Measurements from ENCODE around the gene DBNDD1.
"Not testable (repeated sequence)": the region's sequence is repeated elsewhere in the genome, so short reads cannot be mapped to it uniquely, and the experiment has no call there.

The DBNDD1 gene, protein sequence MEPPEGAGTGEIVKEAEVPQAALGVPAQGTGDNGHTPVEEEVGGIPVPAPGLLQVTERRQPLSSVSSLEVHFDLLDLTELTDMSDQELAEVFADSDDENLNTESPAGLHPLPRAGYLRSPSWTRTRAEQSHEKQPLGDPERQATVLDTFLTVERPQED

DNA sequence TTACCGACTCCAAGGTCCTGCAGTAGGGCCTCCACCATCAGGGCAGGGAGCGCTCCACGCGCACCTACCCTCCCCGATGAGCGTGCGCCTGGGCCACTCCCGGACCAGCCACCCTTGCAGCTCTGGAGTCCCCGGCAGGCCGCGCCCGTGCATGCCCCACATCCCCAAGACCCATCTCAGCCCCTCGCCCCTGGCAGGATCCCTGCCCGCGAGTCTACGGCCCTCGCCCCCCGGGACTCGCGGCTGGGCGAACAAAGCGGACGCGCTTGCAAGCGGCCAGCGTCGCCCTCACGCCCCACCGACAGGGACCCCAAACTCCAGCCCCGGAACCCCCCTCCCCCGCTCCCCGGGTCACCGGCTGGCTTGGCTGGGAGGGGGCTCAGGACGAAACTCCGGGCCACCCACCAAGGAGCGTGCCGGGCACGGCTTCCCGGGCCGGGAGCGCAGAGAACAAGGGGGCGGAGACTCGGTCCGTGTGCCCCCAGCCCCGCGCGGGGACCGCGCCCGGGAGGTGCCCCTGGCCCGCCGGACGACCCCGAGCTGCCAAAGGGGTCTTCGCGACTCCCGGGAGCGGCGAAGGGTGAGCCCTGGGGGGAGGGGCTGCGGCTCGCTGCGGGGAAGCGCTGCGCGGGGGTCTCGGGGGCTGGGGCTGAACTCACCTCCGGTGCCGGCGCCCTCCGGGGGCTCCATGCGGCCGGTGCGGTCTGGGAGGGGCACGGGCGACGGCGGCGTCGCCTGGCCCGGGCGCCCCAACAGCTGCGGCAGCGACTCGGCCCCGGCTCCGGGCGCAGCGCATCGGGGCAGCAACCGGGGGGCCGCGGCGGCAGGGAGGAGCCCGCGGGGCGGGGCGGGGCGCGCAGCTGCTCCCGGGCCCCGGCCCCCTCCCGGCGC lies at the start of gene DBNDD1:
Gene DBNDD1 (minus strand): TSS at position 805 of the 891 bp plus-strand sequence. CDS start 115 bp downstream, at position 690.
- DNase-seq: peak; percentile 18

DNA sequence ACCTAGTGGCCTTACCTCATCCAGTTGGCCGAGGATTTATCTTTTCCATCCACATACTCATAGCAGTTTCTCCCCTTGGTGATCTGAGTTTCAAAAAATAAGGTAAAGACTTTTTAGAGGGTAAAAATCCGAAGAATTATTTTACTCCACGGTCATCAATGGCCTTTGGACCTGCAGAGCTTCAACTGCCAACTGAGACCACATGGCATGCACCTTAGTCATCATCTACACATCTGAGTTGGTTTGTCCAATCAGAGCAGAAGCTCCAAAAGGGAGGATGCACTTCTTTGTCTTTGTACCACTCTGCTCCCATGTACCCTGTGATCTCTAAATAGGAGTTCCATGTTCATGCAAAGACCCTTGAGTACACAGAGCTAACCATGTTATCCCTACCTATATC lies 42.2 kb upstream of the DBNDD1 start:
- DNase-seq: no peak

DNA sequence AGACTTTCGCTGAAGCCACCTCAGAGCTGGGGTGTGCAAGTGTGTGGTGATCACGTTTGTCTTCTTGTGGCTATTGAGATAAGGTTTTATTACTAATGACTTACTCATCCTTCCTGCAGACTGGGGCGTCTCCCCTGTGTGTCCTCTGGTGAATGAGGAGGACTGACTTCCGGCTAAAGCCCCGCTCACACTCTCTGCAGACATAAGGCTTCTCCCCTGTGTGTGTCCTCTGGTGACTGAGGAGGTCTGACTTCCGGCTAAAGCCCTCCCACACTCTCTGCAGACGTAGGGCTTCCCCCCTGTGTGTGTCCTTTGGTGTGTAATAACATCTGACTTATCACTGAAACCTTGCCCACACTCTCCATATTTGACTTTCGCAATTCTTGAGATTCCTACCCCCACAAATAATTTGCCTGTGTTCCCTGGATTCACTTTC lies 38.5 kb upstream of the DBNDD1 start:
- no peak for DNase-seq

DNA sequence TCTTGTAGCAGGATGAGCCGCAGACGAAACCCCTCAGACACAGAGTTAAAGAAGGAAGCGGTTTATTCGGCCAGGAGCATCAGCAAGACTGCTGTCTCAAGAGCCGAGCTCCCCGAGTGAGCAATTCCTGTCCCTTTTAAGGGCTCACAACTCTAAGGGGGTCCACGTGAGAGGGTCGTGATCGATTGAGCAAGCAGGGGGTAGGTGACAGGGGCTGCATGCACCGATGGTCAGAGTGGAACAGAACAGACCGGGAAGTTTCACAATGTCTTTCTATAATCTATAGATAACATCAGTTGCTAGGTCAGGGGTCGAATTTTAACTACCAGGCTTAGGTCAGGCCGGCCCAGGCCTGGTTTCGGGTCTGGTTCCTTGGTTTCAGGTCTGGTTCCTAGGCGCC lies 37.3 kb upstream of the DBNDD1 start:
- DNase-seq: not testable (repeated sequence)

DNA sequence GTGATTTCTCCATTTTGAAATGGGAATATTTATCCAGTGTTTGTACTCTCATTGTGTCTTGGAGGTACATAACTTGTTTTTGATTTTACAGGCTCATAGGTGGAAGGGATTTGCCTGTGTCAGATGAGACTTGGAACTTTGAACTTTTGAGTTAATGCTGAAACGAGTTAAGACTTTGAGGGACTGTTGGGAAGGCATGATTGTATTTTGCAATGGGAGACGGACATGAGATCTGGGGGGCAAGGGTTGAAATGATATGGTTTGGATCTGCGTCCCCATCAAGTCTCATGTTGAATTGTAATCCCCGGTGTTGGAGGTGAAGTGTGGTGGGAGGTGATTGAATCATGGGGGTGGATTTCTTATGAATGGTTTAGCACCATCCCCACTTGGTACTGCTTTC lies 36.1 kb upstream of the DBNDD1 start:
- DNase-seq: no peak

DNA sequence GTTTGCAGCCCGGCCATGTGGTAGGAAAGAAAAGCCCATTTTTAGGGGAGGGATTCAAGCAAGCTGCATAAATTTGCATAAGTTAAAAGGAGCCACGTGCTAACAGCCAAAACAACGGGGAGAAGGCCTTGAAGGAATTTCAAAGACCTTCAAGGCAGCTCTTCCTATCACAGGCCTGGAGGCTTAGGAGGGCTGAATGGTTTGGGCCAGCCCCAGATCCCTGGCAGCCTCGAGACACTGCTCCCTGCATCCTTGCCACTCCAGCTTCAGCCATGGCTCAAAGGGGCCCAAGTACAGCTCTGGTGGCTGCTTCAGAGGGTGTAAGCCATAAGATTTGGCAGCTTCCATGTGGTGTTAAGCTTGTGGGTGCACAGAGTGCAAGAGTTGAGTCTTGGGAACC lies 35.3 kb upstream of the DBNDD1 start:
- no peak for DNase-seq

DNA sequence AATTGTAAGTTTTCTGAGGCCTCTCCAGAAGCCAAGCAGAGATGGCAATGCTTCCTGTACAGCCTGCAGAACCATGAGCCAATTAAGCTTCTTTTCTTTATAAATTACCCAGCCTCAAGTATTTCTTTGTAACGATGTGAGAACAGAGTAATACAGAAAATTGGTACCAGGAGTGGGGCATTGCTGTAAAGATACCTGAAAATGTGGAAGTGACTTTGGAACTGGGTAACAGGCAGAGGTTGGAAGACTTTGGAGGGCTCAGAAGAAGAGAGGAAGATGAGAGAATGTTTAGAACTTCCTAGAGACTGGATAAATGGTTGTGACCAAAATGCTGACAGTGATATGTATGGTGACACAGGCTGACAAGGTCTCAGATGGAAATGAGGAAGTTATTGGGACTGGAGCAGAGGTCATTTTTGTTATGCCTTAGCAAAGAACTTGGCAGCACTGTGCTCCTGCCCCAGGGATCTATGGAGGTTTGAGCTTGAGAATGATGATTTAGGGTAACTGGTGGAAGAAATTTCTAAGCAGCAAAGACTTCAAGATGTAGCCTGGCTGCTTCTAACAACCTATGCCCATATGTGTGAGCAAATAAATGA lies 34.7 kb upstream of the DBNDD1 start:
- no peak for DNase-seq

DNA sequence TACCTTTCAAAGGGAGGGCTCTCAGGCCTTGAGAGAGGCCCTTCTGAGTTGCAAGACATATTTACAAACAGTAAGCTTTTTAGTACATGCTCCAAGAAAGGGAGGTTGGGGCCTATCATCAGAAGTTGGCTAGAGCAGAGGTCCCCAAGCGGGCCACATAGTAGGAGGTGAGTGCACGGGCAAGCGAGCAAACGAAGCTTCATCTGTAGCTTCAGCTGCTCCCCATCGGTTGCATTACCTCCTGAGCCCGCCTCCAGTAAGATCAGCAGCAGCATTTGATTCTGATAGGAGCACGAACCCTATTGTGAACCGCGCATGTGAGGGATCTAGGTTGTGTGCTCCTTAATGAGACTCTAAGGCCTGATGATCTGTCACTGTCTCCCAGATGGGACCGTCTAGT lies 31.7 kb upstream of the DBNDD1 start:
- no peak for DNase-seq

DNA sequence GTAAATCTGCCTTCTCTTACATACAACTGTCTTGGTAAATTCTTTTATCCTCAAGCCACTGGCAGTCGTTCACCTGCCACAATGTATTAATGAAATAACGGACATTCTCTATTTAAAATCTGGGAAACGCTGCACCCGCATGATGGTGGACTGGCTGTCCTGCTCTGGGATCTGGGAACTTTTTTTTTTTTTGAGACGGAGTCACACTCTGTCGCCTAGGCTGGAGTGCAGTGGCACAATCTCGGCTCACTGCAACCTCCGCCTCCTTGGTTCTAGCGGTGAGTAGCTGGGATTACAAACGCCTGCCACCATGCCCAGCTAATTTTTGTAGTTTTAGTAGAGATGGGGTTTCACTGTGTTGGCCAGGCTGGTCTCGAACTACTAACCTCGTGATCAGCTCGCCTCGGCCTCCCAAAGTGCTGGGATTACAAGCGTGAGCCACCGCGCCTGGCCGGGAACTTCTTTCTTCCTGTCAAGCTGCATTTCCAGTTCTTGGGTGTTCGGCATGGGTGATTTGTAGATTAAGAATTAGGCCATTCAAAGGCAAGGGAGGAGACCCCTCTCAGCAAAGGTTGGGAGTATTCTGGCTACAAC lies 29.6 kb upstream of the DBNDD1 start:
- DNase-seq: no peak

DNA sequence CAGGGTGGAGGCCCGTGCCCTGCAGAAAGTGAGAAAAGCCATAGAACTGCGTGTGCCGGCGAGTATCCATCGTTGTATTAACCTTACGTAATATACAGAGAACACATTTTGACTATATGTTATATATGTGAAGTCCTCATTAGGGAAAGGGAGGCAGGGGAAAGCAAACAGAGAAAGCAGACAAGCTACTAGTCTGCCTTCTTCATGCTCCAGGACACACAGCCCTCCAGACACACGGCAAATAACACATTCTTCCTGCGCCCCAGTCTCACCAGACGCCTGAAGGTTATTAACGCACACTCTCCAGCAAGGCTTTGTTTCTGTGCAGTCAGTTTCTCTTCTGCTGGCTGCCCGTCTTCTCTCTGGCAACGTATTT lies 29.1 kb upstream of the DBNDD1 start:
- DNase-seq: no peak

DNA sequence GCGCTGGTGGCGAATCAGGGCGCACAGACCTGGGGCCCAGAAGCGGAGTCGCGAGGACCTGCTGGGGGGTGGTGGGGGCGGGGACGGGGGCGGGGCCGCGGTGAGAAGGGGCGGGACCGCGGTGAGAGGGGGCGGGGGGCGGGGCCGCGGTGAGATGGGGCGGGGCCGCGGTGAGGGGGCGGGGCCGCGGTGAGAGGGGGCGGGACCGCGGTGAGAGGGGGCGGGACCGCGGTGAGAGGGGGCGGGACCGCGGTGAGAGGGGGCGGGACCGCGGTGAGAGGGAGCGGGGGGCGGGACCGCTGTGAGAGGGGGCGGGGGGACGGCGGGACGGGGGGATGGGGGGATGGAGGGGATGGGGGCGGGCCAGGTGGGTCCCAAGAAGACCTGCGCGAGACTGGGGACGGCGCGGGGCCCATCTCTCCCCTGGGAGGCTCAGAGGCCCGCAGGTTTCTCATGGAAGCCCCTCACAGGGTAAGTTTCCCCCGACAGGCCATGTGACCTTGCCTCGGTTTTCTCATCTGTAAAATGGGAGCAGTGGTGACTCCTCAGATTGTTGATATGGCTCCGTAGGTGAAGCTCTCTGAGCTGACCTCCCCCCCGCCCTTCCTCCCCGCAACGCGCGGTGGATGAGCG lies 28.6 kb upstream of the DBNDD1 start:
- DNase-seq: no peak

DNA sequence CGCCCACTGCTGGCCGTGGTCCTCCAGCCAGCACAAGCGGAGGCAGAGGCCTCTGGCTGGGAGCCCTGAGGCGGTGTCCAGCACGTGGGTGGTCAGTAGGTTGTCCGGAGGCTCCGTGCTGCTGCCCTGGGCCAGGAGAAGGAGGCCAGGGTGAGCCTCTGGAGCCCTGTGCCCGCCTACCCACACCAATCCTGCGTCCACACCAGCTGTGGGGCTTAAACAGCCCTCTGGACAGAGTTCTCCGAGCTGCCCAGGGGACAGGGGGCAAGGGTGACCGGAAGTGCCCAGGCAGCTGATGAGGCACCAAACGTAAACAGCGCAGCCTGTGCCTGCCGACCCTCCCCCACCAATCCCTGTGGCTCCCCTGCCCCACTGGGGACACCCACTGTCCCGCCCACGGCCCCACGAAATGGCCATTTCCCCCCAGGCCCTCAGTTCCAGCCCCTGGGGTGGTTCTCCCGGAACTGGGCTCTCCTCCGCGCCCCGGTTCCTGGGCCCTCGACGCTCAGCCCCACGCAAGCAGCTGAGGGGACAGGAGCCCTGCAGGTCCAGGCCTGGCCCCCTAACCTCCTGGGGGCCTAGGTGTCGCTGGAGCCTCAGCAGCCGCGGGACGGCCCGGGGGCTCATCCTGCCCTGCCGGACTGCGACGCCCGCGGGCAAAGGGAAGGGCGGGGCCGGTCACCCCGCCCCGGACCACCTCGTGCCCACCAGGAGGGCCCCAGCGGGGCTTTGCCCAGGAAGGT lies 27.9 kb upstream of the DBNDD1 start:
- peak; percentile 7 for DNase-seq

DNA sequence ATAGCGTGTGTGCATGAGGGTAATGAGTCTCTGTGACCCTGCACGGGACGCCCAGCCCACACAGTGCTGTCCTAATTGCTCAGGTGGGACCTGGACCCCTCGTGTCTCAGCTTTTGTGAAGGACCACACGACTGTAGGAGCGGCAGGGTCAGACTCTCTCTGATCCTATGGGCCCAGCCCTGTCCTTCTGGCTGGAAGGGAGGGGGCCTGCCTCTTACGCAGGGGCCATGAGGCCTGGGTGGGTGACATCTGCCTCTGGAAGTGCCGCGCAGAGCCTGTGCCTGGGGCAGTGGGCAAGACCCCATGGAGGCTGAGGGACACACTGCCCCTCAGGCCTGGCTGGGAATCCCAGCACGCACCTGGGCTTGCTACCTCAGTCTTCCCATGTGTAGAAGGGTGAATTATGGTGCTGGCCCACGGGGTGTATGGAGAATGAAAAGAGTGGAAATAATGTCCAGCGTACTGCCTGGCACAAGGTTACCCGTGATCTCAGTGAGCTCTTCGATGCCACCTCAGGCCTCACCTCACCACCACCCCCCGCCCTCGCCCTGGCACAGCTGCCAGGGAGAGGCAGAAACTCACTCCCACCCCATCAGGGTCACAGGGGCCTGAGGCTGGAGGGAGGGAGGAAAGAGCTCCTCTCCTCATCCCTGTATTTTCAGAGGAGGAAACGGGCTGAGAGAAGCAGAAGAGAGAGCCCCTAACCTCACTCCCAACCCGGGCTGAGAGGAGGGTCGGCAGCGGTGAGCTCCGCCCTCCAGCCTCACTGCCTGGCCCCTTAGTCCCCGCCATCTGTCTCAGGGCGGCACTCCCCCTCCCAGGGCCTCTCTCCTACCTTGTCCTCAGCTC lies 27.1 kb upstream of the DBNDD1 start:
- DNase-seq: peak; percentile 49

DNA sequence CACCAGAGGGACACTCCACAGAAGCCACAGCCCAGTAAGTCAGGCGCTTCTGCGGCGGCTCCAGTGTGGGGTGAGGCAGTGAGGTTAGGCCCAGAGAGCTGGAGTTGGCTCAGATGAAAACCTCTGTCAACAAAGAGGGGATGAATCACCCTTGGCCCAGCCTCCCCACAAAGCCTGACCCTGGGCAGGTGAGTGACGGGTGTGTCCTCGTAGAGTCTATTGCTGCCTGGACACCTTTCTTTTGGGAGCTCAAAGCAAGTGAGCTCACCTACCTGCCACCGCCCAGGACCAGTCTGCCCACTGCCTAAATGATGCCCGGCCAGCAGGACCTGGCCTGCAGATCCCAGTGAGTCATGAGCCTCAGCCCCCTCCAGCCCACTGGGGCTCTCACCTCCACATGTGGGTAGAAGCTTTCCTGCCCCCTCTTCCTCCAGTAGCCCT lies 24.9 kb upstream of the DBNDD1 start:
- DNase-seq: no peak

DNA sequence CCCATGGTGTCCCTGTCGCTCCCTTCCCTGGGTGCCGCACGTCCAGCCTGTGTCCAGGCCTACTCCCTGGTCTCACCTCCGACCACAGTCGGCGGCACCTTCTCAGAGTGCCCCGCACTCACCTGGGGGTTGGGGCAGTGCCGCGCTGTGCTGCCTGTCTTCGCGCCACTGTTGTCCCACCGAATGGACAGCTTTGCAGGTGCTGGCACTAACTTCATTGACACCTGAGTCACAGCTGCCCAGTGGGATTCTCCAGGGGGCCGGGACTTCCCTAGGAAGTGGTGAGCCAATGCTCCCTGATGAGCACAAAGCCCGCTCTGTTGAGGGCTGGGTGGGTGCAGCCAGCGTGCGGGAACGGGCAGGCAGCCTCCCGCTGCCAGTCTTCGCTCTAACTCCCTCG lies 24.3 kb upstream of the DBNDD1 start:
- no peak for DNase-seq

DNA sequence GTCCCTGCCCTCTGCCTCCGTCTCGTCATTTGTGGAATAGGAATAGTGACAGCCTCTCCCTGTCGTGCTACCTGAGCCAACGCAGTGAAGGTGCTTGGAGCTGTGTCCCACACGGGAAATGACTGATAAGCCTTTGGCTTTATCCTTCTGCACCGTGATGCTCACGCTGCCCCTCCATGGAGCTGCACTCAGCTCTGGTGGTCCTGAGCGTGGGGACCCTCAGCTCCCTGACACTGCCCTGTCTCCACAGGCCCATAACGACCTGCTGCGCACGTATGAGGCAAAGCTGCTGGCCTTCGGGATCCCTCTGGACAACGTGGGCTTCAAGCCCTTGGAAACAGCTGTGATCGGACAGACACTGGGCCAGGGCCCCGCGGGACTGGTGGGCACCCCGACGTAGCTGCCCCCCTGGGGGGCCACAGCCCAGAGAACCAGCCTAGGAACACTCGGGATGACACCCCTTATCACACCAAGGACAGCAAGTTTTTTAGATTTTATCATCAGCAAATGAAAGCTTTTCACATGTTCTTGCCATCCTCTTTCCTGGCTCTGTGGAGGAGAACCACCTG lies 23.8 kb upstream of the DBNDD1 start:
- DNase-seq: no peak

DNA sequence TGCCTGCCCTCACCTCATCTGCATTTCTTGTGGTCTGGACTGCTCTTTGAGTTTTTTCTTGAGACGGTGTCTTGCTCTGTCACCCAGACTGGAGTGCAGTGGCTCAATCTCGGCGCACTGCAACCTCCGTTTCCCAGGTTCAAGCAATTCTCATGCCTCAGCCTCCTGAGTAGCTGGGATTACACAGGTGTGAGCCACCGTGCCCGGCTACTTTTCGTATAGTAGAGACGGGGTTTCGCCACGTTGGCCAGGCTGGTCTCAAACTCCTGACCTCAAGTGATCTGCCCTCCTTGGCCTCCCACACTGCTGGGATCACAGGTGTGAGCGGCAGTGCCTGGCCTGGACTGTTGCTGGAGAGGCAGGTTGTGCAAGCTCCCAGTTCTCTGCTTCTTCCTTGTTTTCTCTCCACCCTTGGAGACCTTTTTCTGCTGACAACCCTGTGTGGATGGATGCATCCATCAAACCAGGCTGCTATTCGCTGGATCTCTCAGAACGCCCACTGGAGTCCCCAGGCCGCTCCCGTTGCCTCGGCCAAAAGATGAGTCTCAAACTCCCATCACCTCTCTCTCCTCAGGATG lies 22.7 kb upstream of the DBNDD1 start:
- no peak for DNase-seq

DNA sequence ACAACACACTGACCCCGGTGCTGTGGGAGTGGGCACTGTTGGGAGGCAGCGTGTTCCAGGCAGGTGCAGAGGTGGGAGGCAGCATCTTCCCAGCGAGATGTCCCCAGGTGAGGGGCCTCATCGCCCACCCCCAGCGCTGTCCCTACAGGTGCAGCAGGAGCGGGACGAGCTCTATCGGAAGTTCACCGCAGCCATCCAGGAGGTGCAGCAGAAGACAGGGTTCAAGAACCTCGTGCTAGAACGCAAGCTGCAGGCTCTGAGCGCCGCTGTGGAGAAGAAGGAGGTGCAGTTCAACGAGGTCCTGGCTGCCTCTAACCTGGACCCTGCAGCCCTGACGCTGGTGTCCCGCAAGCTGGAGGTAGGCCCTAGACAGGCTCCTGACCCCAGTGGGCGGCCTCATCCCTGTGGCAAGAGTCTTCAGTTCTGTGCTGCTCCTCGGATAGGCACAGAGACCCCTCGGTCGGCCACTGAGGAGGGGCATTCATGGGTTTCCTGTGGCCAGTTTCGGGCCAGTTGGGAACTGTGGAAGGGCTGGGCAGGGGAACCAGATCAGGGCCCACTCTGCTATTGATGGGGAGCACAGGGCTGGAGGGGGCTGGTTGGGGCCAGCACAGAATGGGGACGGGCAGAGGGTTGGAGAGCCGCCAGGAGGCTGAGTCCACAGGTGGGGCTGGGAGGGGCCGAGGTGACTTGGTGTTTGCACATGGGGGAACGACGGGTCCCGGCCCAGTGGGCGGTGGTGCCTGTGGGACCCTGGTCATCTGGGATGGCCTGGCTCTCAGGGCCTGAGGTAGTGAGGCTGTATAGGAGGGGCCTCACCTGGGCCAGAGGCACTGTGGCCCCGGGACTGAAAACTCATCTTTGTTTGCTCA lies 21.1 kb upstream of the DBNDD1 start:
- DNase-seq: no peak

DNA sequence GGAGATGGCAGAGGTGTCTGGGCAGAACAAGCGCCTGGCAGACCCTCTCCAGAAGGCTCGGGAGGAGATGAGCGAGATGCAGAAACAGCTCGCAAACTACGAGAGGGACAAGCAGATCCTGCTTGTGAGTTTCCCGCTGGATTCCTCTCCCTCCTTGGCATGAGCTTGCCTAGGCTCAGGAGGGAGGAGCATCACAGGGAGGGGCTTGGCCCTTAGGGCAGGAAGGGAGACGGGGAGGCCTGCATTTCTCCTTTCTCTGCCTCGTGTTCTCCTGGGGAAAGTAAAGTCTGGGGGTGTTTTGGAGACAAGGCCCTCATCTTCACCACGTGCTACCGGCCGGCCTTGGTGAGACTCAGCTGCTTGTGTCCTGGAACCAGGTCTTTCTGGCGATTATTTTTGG lies 18.0 kb upstream of the DBNDD1 start:
- no peak for DNase-seq

DNA sequence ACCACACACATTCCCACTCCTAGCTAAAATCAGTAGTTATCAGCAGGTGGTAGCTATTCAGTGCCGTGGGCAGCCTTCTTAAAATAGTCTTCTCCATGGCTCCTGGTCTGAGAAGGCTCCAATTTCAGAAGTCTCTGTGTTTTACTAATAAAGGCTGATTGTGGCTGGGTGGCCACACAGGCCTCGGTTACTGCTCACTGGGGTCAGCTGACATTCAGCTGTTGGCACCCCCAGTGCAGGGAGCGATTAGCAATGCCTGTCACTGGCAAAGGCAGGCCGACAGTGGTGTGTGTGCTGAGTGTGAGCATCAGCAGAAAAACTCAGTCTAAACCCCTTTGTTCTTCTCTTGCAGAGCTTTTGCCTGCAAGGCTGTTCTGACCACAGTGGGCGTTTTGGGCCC lies 16.6 kb upstream of the DBNDD1 start:
- DNase-seq: no peak
